ENCODE data around the gene GAPVD1.

GAPVD1 gene

DNA sequence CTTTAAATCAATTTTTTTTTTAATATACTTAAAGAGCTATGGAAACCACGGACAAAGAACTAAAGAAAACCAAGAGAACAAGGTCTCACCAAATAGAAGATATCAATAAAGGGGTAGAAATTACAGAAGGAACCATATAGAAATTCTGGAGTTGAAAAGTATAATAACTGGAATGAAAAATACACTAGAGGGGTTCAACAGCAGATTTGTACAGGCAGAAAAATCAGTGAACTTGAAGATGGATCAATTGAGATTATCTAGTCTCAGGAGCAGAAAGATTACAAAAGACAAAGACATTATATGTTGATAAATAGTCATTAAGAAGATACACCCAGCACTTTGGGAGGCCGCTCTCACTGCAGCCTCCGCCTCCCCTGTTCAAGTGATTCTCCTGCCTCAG, 56.1 kb downstream of the GAPVD1 start:
- no peak for DNase-seq

DNA sequence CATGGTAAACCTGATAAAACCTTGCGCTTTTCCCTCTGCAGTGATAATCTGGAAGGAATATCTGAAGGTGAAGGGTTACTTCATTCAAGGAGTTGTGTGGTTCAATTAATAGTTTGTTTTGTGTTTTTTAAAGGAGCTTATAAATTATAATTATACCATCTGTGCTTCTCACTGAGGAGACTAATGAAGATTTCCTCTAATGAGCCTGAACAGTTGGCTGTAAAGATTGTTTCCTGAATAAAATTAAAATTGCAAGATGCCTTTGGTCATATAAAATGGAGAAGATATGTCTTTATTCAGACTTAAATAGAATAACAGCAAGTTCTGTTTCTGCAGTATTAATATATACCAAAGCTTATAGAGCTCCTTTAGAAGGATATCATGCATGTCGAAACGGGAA, 59.9 kb downstream of the GAPVD1 start:
- no peak for DNase-seq

DNA sequence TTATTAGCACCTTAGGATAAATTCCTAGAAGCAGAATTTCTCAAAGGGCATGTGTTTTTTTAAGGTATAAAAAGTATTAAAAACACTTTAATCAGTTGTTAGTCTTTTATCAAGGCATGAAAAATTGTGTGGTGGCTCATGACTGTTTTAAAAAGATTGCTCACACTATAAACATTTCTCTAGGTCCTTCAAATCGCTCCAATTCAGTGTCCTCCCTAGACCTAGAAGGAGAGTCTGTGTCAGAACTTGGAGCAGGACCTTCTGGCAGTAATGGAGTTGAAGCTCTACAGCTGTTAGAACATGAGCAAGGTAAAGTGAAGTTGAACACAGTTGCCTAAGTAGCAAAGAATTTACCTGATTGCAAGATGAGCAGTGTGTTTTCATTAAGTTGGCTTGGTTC, 62.0 kb downstream of the GAPVD1 start:
- DNase-seq: no peak

DNA sequence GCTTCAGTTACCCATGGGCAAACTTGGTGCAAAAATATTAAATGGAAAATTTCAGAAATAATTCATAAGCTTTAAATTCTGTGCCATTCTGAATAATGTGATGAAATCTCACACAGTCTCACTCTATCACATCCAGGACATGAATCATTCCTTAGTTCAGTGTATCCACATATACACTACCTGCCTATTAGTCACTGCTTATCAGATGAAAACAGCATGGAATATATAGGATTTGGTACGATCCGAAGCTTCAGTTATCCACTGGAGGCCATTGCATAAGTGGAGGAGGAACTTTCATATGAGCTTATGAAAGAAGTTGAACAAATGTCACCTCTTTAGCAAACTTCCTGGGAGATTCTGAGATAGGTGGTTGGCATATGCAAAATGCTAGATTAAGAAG, 64.2 kb downstream of the GAPVD1 start:
- DNase-seq: no peak

DNA sequence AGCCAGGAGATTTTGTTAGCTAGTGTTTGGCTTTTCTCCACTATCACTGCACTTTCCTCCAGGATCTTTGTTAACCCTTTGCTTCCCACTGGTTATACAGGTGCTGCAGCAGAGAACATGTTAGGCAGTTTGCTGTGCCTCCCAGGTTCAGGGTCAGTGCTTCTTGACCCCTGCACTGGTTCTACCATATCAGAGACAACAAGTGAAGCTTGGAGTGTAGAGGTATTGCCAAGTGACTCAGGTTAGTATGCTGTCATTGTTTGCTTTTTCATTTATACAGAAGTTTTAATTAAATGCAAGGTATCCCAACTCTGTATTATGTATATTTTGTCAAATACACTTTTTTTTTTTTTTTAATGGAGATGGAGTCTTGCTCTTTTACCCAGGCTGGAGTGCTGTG, 68.4 kb downstream of the GAPVD1 start:
- DNase-seq: no peak

DNA sequence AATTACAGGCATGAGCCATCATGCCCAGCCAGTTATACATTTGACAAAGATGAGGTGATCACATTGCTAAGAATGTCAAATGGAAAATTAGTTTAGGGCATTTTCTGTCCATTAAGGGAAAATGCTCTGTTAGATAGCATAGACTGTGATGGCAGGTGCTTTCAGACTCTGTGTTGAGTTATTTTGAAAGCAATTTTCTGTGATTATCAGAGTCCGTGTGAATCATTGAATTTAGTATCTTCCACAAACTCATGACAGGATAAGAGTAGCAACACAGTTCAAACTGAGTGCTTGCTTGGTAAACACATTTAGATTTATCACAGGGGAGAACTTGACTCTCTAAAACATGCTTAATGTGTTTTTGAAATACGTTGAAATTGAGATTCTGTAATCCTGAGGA, 69.0 kb downstream of the GAPVD1 start:
- no peak for DNase-seq

DNA sequence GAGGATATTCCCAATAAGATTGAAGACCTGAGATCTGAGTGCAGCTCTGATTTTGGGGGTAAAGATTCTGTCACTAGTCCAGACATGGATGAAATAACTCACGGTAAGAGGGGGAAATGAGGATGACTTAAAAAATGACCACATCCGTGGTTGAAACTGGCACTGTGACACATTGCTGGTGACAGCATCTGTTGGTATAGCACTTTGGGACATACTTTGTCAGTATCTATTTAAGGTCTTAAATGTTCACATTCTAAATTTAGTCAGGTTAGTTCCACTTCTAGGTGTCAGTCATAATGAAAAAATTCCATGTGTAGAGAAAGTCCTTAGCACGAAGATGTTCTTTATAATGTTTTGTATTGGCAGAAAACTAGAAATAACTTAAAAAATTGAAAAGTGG, 70.9 kb downstream of the GAPVD1 start:
- no peak for DNase-seq

DNA sequence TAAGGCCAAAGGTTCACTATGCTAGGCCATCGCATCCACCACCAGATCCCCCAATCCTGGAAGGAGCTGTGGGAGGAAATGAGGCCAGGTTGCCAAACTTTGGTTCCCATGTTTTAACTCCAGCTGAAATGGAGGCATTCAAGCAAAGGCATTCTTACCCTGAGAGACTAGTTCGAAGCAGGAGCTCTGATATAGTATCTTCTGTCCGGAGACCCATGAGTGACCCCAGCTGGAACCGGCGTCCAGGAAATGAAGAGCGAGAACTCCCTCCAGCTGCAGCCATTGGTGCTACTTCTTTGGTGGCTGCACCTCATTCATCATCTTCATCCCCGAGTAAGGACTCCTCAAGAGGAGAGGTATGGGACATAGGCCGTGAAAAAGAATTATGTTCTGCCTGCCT, 75.6 kb downstream of the GAPVD1 start:
- no peak for DNase-seq

DNA sequence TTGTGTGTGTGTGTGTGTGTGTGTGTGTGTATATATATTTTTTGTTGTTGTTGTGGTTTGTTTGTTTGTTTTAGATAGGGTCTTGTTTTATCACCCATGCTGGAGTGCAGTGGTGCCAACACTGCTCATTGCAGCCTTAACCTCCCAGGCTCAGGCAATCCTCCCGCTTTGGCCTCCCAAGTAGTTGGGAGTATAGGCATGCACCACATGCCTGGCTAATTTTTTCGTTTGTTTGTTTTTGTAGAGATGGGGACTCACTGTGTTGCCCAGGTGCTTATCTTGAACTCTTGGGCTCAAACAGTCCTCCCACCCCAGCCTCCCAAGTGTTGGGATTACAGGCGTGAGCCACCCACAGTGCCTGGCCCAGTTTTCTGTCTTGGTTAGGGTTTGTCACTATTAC, 77.3 kb downstream of the GAPVD1 start:
- no peak for DNase-seq

DNA sequence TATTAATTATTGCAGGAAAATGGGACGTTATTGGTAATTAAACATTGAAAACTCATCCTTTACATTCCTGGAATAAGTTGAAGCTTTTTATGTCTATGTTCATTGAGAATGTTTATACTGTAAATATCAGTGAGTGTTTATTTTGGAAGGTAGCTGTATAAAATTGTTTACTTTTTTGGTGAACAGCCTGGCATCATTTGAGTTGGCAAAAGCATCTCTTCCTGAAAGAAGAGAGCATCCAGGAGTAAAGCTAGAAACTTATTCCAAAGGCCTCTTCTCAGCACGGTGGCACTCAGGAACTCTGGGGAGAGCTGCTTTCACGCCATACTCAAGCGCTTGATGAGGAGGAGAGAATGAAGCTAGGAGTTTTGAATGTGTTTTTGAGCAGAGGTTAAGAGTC, 79.9 kb downstream of the GAPVD1 start:
- DNase-seq: no peak

DNA sequence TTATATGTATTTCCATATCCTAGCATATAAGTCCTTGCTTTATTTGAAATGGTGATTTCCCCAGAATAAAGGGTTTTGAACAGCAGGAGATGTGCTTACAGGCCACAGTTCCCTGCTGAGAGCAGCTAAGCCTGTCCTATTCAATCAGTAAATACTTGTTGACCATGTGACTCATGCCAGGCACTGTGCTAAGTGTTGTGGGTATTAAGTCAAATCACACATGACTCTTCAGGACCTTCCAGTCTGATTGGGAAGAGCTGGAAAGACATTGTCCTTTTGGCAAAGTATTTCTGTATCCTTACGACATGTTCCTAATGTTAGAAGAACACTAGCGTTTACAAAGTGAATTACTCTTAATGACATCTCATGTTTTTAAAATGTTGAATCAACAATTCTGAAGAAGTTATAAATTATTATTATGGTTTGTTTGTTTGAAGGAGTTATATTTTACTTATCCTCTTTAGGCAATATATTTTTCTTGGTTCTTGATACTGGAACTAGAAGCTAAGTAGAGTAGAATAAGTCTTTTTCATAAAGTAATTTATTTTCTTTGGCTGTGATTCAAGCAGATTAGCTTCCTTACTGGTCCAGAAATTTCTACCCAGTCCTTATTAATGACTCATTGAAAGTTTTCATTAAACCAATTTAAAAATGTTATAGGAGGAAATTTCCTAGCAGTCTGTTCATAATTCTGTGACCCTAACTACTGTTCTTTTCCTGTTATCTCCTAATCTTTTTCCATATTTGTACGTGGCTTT, 82.1 kb downstream of the GAPVD1 start:
- no peak for DNase-seq

DNA sequence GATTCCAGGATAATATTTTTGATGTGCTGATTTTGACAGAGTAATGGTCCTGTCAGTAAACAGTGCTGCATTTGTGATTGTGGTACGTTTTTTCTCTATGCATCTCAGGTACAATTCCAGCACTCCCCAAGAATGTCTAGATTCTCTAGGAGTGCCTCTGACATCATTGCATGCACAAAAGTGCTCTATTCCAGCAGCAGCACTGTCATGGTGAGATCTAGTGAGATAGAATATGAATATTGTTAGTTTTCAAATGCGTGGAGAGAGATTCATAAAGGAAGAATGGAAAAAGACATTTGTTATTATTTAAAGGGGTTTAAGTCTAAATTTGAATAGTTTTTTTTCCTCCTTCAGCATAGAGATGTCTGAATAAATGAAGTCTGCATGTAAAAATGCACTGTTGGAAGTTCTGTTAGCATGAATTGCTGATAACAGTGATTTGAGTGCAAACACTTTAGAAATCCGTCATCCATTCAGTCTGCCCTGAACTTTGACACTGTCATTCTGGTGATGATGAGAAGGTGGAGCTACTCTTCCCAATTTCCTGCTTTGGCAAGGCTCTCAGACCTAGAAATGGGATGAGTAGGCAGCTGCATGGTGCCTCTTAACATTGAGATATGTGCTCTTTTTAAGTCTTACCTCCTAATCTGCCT, 84.6 kb downstream of the GAPVD1 start:
- no peak for DNase-seq

DNA sequence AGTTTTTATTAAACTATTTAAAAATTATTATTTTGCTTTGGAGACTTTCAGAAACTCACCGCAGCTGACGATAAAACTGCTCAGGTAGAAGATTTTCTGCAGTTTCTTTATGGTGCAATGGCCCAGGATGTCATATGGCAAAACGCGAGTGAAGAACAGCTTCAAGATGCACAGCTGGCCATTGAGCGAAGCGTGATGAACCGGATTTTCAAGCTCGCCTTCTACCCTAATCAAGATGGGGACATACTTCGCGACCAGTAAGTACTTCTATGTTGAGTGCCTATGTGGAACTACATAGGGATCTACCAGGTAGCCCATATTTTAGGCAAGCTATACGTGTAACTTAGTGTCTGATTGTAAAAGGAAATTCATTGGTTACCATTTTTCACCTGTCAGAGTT, 94.0 kb downstream of the GAPVD1 start:
- DNase-seq: no peak

DNA sequence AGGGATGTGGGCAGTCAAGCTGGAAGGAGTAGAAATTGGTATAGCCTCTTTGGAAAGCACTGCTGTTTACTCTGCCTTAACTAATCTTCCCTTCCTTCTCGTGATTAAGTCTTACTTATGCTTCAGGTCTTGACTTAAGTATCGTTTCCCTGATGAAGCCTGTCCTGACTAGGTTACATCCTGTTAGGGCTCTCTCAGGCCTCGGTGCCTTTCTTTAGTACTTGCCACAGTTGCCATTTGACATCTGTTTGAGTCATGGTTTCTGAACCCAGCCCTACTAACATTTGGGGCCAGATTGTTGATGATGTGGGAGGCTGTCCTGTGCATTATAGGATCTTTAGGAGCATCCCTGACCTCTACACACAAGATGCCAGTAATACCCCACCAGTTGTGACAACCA, 94.4 kb downstream of the GAPVD1 start:
- DNase-seq: no peak

DNA sequence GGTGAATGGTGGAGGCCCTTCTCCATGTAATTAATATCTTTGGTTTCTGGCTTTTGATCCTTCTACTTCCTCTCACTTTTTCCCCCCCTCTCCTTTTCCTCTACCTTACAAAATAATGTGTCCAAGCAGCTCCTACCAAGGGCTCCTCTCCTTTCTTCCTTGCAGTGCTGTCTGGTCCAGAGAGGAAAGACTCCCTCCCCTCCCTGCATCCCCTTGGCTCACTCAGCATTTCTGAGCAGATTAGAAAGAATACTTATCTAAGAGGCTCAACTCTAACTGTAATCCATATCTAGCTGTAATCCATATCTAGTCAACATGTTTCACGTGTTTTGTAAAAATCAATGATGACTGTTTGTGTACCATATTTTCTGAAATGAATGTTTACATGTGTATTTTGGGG, 97.4 kb downstream of the GAPVD1 start:
- no peak for DNase-seq

DNA sequence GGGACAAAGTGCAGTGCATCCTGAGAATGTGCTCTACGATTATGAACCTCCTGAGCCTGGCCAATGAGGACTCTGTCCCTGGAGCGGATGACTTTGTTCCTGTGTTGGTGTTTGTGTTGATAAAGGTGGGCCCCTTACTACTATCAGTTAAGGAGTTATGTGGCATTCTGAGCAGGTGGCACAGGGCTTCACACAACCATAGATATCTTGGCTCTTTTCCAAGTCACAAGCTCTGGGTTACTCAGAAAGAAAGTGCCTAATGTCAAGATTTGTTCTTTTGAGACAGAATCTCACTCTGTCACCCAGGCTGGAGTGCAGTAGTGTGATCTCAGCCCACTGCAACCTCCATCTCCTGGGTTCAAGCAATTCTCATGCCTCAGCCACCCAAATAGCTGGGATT, 99.0 kb downstream of the GAPVD1 start:
- no peak for DNase-seq

DNA sequence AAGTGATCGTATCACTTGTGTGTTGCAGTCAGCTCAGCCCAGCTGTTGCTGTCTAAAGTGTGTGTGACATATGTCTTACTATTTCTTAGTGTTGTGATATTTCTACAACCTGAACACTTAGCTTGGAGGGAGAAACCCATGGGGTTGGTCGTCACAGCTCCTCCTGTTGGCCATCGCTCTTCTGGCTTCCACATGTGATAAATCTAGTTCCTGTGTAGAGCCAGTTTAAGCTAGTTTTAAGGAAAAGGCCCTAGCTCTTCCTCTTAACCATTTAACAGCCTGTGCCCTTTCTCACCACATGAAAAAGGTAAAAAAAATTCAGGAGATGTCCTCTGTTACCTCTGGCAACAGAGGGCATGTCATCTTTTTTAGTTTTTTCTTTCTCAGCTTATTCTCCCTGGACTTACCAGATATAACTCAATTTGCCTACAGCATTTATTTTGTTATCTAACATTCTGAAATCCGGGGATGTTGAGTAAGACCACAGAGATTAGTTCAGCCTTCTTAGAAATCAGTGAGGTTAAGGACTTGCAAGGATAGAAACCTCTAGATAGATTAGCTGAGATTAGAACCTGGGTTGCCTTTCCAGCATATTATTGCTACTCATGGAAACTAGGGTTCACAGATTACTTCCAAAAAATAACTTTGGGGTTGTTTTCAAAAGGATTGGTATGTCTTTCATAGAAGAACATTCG, 100.4 kb downstream of the GAPVD1 start:
- DNase-seq: no peak

DNA sequence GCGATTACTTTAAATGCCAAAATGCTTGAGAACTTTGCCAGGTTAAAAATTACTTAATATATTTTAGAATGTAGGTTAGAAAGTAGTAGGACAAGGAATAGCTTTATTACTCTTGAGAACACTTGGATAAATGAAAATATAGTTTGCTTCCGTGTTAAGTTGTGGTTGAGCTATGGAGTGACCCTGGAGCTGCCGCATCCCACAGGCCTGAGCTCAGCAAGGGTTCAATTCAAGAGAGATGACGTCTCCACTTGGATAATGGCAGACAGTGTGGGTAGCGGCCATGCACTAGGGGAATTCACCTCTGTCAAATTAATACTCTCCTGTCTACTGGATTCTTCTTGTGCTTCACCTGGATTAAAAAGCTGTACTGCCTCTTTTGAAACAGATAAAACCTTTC, 105.0 kb downstream of the GAPVD1 start:
- no peak for DNase-seq

DNA sequence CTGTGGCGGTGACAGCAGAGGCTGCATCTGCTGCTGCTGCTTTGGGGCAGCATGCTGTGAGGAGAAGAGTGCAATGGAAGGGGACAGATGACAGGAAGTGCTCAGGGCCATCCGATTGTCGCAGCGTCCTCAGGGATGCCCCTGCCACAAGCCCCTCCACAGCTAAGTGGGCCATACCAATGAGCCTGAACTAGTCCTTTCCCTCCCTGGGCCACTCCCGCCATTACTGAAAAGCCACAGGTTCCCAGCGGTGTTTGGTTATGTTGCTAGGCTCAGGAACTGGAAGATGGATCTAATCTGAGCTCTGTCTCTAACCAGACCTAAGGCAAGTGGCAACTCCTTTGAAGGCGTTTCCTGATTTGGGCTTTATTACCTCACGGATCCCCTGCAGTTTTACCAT, 109.2 kb downstream of the GAPVD1 start:
- no peak for DNase-seq

DNA sequence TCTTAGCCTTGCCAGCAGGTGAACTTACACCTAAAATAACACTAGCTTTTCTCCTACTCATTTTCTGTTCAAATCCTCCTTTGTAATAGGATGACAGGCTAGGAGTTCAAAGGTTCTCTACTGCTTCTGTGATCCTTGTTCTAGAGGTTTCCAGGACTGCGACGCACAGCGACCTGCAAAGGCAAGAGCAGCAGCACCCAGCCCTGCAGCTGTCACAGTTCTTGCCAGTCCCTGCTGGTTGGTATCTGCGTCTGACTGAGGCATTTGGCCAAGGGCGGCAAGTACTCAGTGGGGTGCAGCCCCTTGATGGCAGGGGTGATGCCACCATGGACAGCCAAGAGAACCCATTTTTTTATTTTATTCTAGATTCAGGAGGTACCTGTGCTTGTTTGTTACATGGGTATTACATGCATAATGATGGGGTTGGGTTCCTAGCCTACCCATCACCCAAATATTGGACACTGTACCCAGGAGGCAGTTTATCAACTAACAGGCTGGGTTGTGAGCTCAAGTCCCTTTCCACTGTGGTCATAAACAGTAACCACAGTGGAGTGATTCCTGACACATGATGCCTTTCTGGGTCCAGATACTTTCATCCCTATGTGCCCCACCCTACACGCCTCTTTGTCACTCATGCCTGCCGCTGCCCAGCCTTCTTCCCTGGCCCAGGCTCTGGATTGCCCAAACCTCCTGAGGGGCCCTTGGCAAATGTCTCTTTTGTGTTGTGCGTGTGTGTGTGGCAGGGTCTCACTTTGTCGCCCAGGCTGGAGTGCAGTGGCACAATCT, 111.0 kb downstream of the GAPVD1 start:
- no peak for DNase-seq

DNA sequence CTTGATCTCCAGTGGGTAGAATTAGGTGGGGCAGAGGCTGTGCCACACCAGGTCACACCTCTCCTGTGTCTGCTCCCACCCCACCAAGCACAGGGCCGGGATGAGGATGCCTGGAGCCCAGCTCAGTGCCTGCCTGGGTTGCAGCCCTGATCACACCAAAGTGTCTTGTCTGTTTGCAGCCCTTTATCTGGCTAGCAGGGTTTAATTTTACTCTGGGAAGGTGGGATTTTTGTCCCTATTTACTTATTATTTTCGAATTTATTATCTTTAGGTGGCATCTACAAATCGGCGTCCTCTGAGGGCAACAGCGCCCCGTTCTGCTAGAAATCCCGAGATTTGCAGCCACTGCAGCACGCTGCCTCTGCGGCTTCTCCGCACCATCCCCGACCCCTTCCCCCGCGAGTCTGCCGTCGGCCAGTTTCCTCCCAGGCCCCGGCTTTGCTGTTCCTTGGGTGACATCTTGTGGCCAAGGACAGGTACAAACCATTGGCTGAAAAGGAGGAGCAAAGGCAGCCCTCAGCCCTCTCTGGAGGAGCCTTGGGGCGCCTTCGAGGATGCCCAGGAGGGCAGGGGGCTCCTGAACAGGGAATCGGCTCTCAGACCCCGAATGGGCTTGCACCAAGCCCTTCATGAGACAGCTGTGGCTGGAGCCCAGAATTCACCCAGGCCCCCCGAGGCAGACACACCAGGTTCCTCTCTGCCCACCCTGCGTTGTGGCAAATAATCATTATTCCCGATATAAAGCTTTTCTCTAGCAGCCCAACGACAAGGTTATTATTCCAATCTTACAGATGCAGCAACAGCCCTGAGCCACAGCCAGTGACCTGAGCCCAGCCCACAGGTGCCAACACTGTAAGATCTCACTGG, 113.0 kb downstream of the GAPVD1 start:
- DNase-seq: peak; percentile 10 to 32

DNA sequence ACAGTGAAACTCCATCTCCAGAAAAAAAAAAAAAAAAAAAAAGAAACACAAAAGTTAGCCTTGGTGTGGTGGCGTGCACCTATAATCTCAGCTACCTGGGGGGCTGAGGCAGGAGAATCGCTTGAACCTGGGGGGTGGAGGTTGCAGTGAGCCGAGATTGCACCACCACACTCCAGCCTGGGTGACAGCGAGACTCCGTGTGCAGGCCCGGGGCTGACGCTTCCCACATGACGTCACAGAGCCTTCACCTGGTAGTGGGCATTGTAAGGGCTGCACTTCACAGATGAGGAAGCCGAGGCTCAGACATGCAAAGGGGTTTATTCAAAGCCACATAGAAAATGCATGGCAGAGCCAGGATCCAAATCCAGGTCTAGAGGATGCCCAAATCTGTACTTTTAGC, 114.2 kb downstream of the GAPVD1 start:
- DNase-seq: no peak

Data from hippocampal formation (tissue), 2 donors.